GM21737 (cell line): Measurements from ENCODE around the gene CAMK2B.

Experiments used
- ATAC-seq: cut with Tn5 transposase; IDR thresholded peaks from one replicate; pipeline ENCODE4 v1.9.1; 2021; ENCODE audit warnings: mild to moderate bottlenecking, moderate library complexity; ENCODE audit not compliant: unreplicated experiment

Gene CAMK2B

DNA sequence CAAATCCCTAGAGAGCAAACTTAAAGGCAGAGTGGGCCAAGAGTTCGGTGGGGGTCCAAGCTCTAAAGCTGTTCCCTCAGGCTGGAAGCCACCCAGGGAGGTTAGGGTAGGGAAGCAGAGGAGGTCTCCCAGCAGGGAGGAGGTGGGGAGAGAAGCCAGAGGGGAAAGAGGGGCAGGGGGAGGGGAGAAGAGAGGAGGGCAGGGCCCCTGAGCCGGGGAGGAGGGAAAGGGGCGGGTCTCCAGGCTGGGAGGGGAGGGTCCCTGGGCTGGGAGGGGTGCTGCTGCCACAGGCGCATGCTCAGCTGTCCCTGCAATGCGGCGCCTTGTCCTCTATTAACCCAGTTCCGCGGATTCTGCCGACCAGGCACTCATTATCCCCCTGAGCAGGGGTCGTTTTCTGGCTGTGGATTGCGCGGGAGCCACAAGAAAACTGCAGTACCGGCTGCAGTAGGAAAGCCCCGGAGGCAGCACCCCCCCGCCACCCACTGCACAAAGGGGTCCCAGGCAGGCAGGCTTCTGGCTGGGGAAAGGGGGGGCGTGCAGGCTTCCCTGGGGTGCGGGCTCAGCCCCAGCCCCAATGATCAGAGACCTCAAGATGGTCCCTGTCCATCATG, 49.3 kb downstream of the CAMK2B start:
- ATAC-seq = no peak

DNA sequence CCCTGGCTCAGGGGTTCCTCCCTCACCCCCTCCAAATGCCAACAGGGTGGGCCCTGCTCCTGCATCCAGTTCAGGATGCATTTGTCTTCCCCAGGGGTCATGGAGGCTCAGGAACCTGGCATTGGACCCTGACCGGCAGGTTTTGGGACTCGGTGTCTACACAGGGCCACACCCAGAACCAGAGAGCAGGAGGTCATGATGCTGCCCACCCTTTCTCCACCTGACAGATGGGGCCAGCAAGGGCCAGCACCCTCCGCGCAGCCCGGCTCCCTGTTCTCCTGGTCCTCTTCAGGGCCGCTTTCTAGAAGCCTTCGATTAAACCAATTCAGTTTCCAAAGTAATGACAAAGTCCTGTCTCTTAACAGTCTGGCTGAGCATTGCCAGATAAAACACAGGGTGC, 50.2 kb downstream of the CAMK2B start:
- no peak for ATAC-seq

GRCh38 chr7:44274623-44274975, 50.8 kb downstream of the CAMK2B start:
- ATAC-seq = no peak

DNA sequence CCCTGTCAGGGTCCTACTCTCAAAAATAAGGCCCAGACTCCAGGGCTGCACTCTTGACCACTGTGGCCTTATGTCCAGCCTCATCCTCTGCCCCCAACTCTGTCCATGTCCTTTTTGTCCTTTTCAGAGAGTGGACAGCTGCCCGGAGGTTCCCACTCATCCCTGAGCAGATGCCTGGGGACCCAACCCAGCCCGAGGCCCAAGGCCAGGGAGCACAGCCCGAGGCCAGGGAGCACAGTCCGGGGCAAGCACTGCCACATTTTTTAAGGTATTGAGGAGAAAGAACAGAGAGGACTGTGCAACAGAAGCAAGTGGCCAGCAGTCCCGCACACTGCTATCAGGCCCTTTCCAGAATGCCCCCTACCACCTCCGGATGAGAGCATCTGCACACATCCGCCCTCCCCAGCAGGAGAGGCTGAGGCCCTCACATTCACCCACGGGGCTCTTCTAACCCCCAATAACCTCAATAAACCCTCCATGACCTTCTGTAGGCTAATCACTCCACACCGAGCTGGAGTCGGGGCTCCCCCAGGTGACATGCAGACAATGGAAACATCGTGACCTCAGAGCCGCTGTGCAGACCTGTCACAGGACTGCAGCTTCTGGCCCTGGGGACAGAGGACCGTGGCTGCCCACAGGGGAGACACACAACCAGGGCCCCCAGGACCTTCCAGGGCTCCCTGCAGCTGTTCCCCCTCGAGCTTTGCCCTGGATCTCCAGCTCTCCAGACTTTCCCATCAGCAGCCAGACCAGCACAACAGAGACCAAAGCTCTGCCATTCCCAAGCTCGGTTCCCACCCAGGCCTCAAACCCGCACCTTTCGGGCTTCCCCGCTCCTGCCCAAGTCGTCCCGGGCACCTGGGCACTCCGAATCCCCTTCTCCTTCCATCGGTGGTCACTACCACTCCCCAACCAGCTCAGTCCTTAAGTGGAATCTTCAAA, 51.4 kb downstream of the CAMK2B start:
- ATAC-seq = no peak

DNA sequence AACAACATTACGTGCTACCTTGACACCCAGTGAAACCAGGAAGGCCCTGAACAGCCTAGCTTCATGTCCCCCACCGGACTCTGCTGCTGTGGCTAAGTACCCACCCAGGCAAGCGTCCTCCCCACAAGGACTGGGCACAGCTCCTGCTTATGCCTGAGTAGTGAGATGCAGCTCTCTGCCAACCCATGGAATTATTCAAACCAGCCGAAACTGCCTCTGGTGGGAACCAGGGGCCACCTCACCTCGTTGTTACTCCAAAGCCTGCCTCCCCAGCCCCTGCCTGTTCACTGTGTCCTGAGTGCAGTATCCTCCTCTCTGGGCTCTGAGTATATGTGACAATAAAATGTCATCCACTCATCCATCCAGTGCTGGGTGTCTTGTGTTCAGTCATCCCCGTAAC, 52.4 kb downstream of the CAMK2B start:
- no peak for ATAC-seq

- ATAC-seq = no peak
Observed at GRCh38 chr7:44272456-44272855, 52.9 kb downstream of the CAMK2B start.

- ATAC-seq = no peak
Observed at GRCh38 chr7:44269943-44270493, 55.4 kb downstream of the CAMK2B start.

DNA sequence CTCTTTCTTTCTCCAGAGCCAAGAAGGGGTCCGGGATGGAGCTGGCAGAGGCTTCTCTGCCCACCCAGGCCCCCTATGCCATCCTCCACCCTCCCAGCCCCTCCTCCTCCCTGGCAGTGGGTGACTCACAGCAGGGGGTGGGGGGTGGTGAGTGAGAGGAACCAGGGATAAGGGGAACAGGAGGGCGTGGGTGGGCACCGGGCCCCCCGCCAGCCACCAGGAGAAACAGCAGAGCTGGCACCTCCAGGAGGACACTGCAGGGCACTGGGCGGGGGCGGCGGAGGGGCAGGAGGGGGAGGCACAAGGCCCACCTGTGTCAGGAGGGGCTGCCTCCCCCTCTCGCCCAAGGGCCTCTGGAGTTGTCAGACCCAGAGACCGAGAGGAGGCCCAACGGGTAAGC, 56.0 kb downstream of the CAMK2B start:
- no peak for ATAC-seq

DNA sequence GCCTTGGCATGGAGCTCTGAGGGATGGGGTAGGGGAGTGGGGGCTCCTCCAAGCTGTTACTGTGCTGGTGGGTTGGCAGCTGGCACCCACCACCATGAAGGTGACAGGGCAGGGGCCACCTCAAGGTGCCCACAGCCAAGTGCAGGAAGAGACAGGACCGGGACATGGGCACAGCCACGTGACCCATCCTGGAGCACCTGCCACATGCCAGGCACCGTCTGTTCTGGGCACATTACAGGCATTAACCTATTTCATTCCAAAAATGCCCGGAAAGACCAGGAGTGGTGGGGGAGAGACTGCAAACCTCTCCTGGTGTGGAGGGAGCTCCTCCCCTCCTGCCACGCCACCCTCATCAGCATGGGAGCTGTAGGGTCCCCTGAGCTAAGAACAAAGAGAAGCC, 56.7 kb downstream of the CAMK2B start:
- ATAC-seq = no peak

DNA sequence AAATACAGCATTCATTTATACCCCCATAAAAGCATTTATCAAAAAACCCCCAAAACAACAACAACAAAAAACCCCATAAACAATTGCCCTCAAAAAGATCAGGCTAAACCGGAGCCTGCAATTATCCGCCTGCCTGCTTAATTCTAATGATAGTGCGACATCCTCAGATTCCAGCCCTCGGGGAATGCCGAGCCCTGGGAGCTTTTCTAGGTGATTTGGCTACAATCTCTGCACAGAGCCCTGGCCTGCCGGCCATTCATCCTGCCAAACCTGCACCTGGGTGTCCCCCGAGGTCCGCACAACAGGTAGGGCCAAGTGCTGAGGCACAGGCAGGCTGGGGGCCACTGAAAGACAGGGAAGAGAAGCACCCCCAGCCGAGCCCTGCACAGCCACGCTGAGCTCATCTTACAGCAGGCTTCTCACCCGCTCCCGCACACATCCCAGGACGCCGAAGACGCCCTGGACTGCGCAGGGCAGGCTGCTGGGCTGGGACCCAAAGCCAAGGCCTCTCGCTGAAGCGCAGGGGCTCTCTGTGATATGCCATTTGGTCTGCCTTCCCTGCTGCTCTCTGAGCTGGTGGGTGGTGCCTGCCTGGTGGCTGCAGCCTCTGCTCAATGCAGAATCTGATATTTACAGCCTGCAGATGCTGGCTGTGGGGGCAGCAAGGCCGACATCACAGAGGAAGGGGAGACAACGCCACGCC, 57.5 kb downstream of the CAMK2B start:
- ATAC-seq = no peak

- no peak for ATAC-seq
Observed at GRCh38 chr7:44267178-44267577, 58.2 kb downstream of the CAMK2B start.

- no peak for ATAC-seq
Observed at GRCh38 chr7:44266526-44266925, 58.9 kb downstream of the CAMK2B start.

DNA sequence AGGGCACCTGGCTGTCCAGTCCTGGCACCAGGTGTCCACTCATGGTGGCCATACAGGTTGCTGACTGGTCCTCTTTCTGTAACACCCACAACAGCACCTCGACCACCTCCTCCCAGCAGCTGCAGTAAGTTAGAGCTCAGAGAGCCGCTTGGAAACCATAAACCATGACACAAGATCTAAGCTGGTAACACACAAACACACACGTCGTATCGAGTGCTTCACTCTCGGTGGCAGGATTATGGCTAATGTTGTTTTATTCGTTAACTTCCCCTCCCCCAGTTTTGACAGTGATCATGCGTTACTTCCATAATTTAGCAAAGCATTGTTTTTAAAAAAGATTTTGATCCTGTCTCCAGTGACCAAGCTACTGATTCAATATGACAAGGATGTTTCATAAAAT, 59.7 kb downstream of the CAMK2B start:
- ATAC-seq = no peak

DNA sequence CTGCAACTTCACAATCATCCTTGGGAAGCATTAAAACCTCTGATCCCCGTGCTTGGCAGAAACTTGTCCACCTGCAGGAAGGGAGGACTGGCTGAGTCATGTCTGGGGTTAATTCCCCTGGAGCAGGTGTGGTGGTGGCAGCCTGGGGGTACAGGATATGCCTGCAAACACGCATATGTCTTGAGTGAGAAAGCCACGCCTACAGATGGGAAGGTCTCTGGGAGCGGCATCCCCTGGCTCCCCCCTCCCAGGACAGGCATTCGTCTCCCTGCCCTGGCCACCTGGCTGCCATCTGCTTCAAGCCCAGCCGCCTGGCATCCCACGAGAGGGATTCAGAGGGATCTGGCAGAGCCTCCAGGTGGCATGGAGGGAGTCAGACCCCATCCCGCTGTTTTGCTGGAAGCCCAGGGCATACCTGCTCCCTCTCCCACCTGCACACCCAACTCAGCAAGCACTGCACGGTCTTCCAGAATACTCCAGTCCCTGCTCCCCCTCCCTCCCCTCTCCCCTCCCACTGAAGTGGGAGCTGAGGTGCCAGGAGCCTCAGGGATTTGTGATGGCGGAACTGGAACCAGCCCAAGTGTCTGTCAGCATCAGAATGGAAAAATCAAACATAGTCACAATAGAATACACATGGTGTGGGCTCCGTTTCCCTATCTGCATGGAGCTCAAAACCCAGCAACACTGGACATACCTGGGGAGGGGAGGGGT, 61.0 kb downstream of the CAMK2B start:
- no peak for ATAC-seq

GRCh38 chr7:44263326-44264082, 61.9 kb downstream of the CAMK2B start:
- ATAC-seq = no peak

GRCh38 chr7:44262031-44262430, 63.4 kb downstream of the CAMK2B start:
- ATAC-seq = no peak

DNA sequence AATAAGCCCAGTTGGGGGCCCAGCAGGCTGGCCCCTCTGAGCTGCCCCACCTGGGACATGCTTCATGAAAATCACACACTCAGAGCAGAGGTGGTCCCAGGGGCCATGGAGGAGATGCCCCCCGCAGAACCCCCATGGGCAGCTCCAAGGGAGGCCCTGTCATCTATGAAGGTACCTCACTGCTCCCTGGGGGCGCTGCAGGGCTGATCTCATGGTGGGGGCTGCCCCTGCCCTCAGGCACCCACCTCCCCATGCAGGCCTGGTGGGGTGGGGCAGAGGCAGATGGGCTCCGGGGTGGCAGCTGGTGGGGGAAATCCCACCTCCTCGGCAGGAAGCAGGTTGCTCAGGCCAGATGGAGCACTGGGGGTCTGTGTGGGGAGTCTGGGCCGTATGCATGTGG, 64.2 kb downstream of the CAMK2B start:
- ATAC-seq = no peak

GRCh38 chr7:44259547-44260457, 65.6 kb downstream of the CAMK2B start:
- no peak for ATAC-seq

GRCh38 chr7:44258865-44259546, 66.4 kb downstream of the CAMK2B start:
- no peak for ATAC-seq
